ENCODE measurements around the gene TPH2. TPM values are rescaled to one million over a fixed set of nuclear protein-coding genes. Genes with fewer than 3 reads are reported as not detected.

TPH2 gene
- total RNA-seq, 1 donor from 2014 or later: not detected

- Histone ChIP-seq H3K27me3 (no peaks in the 10 kb centered on the region), H3K27ac (no peak overlapping the region), H3K79me2 (ENCODE audit: low read depth) (no peaks in the 10 kb centered on the region), H3K4me1 (no peaks in the 10 kb centered on the region), H4K20me1 (ENCODE audit: low read depth) (no peaks in the 10 kb centered on the region), H3K4me3 (no peak overlapping the region), H3K9me3 (ENCODE audit: low read depth) (no peaks in the 10 kb centered on the region), H2AFZ (replicated peaks) (no peak overlapping the region), H3K9ac (no peak overlapping the region), H3K4me2 (no peak overlapping the region), H3K36me3 (no peaks in the 10 kb centered on the region), H3F3A (ENCODE audit: low read depth) (no peaks in the 10 kb centered on the region)
- Mint-ChIP-seq H3K27ac (no peak overlapping the region), H3K27me3 (ENCODE audit: insufficient read depth, low read depth) (peaks cover 3% of the 10 kb centered on the region), H3K4me1 (peaks cover 9% of the 10 kb centered on the region), H3K36me3 (no peaks in the 10 kb centered on the region), H3K9me3 (no peaks in the 10 kb centered on the region), H3K4me3 (no peak overlapping the region)
- DNase-seq (ENCODE audit: low spot score): no peak
- TF ChIP-seq EZH2 (IDR thresholded peaks at IDR 0.05) (no peak), CTCF (IDR thresholded peaks at IDR 0.05) (no peak), EZH2phosphoT487 (IDR thresholded peaks at IDR 0.05) (no peak)
These were observed 28.6 kb downstream of the TPH2 start for GRCh38 chr12:71967211-71967610.

- H3K27me3 ChIP-seq: no peaks in the 10 kb centered on the region
- Mint-ChIP-seq H3K27me3 (ENCODE audit: insufficient read depth, low read depth) (peaks cover 3% of the 10 kb centered on the region), H3K27ac (peak overlapping the region; percentile 57)
These were observed 30.7 kb downstream of the TPH2 start for GRCh38 chr12:71969330-71969729.

GRCh38 chr12:71970031-71970430 lies 31.4 kb downstream of the TPH2 start:
- peaks cover 3% of the 10 kb centered on the region for H3K27me3 Mint-ChIP-seq (ENCODE audit: insufficient read depth, low read depth)
- no peaks in the 10 kb centered on the region for H3K79me2 ChIP-seq (ENCODE audit: low read depth)
- no peak for DNase-seq (ENCODE audit: low spot score)
- no peaks in the 10 kb centered on the region for H3K36me3 Mint-ChIP-seq
- no peak overlapping the region for H2AFZ ChIP-seq (replicated peaks)
- no peaks in the 10 kb centered on the region for H3F3A ChIP-seq (ENCODE audit: low read depth)
- no peak overlapping the region for H3K4me2 ChIP-seq
- peaks cover 9% of the 10 kb centered on the region for H3K4me1 Mint-ChIP-seq
- no peaks in the 10 kb centered on the region for H3K36me3 ChIP-seq
- H3K27ac ChIP-seq: no peak overlapping the region
- no peaks in the 10 kb centered on the region for H3K27me3 ChIP-seq
- no peaks in the 10 kb centered on the region for H4K20me1 ChIP-seq (ENCODE audit: low read depth)
- H3K27ac Mint-ChIP-seq: no peak overlapping the region
- no peaks in the 10 kb centered on the region for H3K9me3 ChIP-seq (ENCODE audit: low read depth)
- H3K9me3 Mint-ChIP-seq: no peaks in the 10 kb centered on the region
- H3K4me3 Mint-ChIP-seq: no peak overlapping the region
- H3K4me1 ChIP-seq: no peaks in the 10 kb centered on the region
- no peak overlapping the region for H3K4me3 ChIP-seq
- H3K9ac ChIP-seq: no peak overlapping the region
- no peak for TF ChIP-seq CTCF (IDR thresholded peaks at IDR 0.05)
- TF ChIP-seq EZH2phosphoT487 (IDR thresholded peaks at IDR 0.05): no peak
- TF ChIP-seq EZH2 (IDR thresholded peaks at IDR 0.05): no peak

More at GRCh38 chr12:71969330-71969729, 30.7 kb downstream of the TPH2 start:
- no peak overlapping the region for H3K4me3 Mint-ChIP-seq
- H3K4me3 ChIP-seq: no peak overlapping the region
- H3K9me3 Mint-ChIP-seq: no peaks in the 10 kb centered on the region
- no peaks in the 10 kb centered on the region for H3K79me2 ChIP-seq (ENCODE audit: low read depth)
- no peak overlapping the region for H3K27ac ChIP-seq
- no peaks in the 10 kb centered on the region for H4K20me1 ChIP-seq (ENCODE audit: low read depth)
- H3K4me1 Mint-ChIP-seq: peaks cover 9% of the 10 kb centered on the region
- no peak overlapping the region for H3K4me2 ChIP-seq
- H3K36me3 Mint-ChIP-seq: no peaks in the 10 kb centered on the region
- DNase-seq (ENCODE audit: low spot score): no peak
- H2AFZ ChIP-seq (replicated peaks): no peak overlapping the region
- H3F3A ChIP-seq (ENCODE audit: low read depth): no peaks in the 10 kb centered on the region
- H3K4me1 ChIP-seq: no peaks in the 10 kb centered on the region
- no peak overlapping the region for H3K9ac ChIP-seq
- TF ChIP-seq EZH2phosphoT487 (IDR thresholded peaks at IDR 0.05): no peak
- TF ChIP-seq EZH2 (IDR thresholded peaks at IDR 0.05): no peak
- no peak for TF ChIP-seq CTCF (IDR thresholded peaks at IDR 0.05)
- no peaks in the 10 kb centered on the region for H3K36me3 ChIP-seq
- no peaks in the 10 kb centered on the region for H3K9me3 ChIP-seq (ENCODE audit: low read depth)
